Measurements from ENCODE around the gene AFG3L2. TPM values are rescaled to one million over a fixed set of nuclear protein-coding genes. Genes with fewer than 3 reads are reported as not detected.

The AFG3L2 gene
- total and polyA plus RNA-seq, 3 donors from 2014 or later = 47.6 to 63.6 (median 57.4) TPM

DNA sequence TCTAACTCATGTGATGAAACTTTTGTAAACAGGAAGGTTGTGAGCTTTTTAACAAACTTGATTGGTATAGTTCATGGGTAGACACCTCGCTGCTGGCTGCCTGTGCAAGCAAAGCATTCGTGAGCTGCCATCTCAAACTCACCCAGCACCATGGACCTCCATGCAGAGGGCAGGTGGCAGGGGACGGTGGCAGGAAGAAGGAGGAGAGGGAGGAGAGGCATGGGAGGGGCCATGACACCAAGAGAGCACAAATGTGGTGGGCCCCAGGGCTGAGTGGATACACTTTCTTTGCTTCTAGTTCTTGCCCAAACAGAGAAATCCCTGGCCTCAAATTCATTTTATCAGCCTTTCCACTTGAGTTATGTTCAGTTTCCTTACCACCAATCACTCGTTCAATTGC, 29.1 kb downstream of the AFG3L2 start:
- Histone ChIP-seq H3K36me3 (ENCODE audit: low read depth, missing control alignments) (no peaks in the 10 kb centered on the region), H3K27ac (no peak overlapping the region), H3K4me3 (no peak overlapping the region), H3K27me3 (no peaks in the 10 kb centered on the region), H3K4me1 (no peaks in the 10 kb centered on the region), H3K9me3 (no peaks in the 10 kb centered on the region)
- intact Hi-C loops (cut with DNase I; ENCODE audit: low total_unique reads) = no loop called here
- WGBS, 2 donors = 78 to 91% methylated on average over 4 of the region's 4 CpGs
- TF ChIP-seq, protein P1, sequence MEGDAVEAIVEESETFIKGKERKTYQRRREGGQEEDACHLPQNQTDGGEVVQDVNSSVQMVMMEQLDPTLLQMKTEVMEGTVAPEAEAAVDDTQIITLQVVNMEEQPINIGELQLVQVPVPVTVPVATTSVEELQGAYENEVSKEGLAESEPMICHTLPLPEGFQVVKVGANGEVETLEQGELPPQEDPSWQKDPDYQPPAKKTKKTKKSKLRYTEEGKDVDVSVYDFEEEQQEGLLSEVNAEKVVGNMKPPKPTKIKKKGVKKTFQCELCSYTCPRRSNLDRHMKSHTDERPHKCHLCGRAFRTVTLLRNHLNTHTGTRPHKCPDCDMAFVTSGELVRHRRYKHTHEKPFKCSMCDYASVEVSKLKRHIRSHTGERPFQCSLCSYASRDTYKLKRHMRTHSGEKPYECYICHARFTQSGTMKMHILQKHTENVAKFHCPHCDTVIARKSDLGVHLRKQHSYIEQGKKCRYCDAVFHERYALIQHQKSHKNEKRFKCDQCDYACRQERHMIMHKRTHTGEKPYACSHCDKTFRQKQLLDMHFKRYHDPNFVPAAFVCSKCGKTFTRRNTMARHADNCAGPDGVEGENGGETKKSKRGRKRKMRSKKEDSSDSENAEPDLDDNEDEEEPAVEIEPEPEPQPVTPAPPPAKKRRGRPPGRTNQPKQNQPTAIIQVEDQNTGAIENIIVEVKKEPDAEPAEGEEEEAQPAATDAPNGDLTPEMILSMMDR (IDR thresholded peaks at IDR 0.05) = no peak
- TF ChIP-seq POLR2A (IDR thresholded peaks at IDR 0.05) = no peak
- no peak for DNase-seq

DNA sequence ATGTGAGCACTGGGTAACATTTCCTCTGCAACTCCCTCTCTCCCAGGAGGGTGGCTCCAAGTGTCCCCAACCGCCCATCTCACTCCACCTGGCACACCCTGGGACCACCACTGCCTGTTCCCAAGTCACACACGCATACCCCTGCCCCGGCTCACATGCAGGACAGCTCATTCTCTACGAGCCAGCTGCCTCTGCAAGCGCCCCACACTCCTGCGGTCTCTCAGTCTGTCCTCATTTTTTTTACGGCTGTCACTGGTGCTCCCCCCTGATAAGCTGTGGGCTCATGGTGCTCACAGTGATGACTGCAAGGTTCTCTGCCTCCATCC, 30.8 kb downstream of the AFG3L2 start:
- H3K36me3 ChIP-seq (ENCODE audit: low read depth, missing control alignments) = no peaks in the 10 kb centered on the region
- intact Hi-C loops (cut with DNase I; ENCODE audit: low total_unique reads) = no loop called here
- 93 to 95% methylated on average over 7 of the region's 7 CpGs for WGBS, 2 donors

DNA sequence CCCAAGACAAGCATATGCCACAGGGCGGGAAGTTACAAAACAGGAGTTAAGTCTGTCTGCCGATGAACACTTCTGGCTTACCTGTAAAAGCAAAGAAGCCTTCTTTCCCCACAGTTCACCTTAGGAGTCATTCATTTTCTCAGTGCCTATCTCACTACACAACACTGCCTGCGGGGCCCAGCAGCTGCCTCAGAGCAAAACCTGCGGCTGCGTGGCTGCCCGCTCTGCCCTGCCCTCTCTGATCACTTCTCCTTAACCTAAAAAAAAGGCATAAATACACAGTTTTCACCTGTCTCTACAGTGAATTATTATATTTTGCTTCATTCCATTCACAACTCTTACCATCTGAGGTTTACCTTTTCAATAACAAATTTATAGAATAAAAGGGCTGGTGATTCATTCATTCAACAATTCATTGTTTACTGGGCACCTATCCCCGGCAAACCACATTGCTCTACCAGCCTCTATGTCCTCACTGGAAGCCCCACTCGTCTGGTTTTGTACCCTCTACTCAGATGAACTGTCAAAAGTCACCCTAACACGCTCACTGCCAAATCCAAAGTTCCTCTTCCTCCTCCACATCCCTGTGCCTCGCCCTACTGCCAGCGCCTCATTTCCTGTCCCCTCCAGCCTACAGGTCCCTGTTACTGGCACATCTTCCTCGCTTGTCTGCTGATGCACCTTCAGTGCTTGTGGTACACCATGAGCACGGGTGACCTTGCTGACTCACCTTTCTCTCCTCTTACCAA, 31.4 kb downstream of the AFG3L2 start:
- H3K4me1 ChIP-seq = no peaks in the 10 kb centered on the region
- no peaks in the 10 kb centered on the region for H3K27me3 ChIP-seq
- DNase-seq = no peak
- TF ChIP-seq, protein P1 (IDR thresholded peaks at IDR 0.05) = no peak
- TF ChIP-seq POLR2A (IDR thresholded peaks at IDR 0.05) = no peak
- 88 to 90% methylated on average over 13 of the region's 13 CpGs for WGBS, 2 donors
- intact Hi-C loops (cut with DNase I; ENCODE audit: low total_unique reads) = no loop called here
- no peak overlapping the region for H3K27ac ChIP-seq
- no peaks in the 10 kb centered on the region for H3K9me3 ChIP-seq
- H3K36me3 ChIP-seq (ENCODE audit: low read depth, missing control alignments) = no peaks in the 10 kb centered on the region
- no peak overlapping the region for H3K4me3 ChIP-seq

More for the DNA sequence above, 30.8 kb downstream of the AFG3L2 start:
- Histone ChIP-seq H3K4me1 (no peaks in the 10 kb centered on the region), H3K27me3 (no peaks in the 10 kb centered on the region), H3K27ac (no peak overlapping the region), H3K4me3 (no peak overlapping the region), H3K9me3 (no peaks in the 10 kb centered on the region)
- TF ChIP-seq, protein P1 (IDR thresholded peaks at IDR 0.05) = no peak
- no peak for TF ChIP-seq POLR2A (IDR thresholded peaks at IDR 0.05)
- DNase-seq = no peak

DNA sequence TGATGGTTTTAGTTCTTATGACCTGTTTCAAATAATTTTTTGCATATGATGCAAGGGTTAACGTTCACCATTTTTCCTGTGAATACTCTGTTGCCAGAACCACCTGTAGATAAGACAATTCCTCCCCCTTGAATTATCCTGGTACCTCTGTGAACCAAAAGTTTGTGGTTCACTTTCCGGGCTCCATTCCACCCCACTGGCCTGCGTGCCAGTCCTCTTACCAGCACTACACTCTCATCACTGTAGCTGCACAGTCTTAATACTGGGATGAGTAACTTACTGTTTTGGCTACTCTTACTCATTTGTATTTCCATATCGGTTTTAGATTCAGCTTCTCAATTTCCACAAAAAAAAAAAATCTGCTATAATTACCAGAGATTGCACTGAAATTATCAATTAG, 34.4 kb downstream of the AFG3L2 start:
- H3K9me3 ChIP-seq = no peaks in the 10 kb centered on the region
- H3K4me1 ChIP-seq = no peaks in the 10 kb centered on the region
- no peak for TF ChIP-seq POLR2A (IDR thresholded peaks at IDR 0.05)
- TF ChIP-seq, protein P1 (IDR thresholded peaks at IDR 0.05) = no peak
- intact Hi-C loops (cut with DNase I; ENCODE audit: low total_unique reads) = no loop called here
- no peak for DNase-seq
- no peak overlapping the region for H3K27ac ChIP-seq
- no peaks in the 10 kb centered on the region for H3K36me3 ChIP-seq (ENCODE audit: low read depth, missing control alignments)
- H3K4me3 ChIP-seq = no peak overlapping the region
- no peaks in the 10 kb centered on the region for H3K27me3 ChIP-seq
- WGBS, 2 donors = 91 to 97% methylated on average over 4 of the region's 4 CpGs
